Chondrocyte (in vitro differentiated cells): ENCODE data around the gene ZNF385A. TPM values are rescaled to one million over a fixed set of nuclear protein-coding genes. Genes with fewer than 3 reads are reported as not detected.
A peak's percentile ranks its signal among the peaks of the same experiment; 100 is the strongest.

Source experiments
- DNase-seq: peaks from one replicate; pipeline ENCODE4 v3.0.0; 2021; ENCODE audit warnings: mixed read lengths, low spot score
- H3K27ac Mint-ChIP-seq: one replicate; pipeline ENCODE4 v1.8.0; 2021; ENCODE audit warnings: mild to moderate bottlenecking, moderate library complexity, mixed read lengths; ENCODE audit not compliant: unreplicated experiment
- H3K27me3 Mint-ChIP-seq: 2 replicates; pipeline ENCODE4 v1.8.0; 2021; ENCODE audit warnings: low read depth, mixed read lengths
- H3K36me3 Mint-ChIP-seq: 2 replicates; pipeline ENCODE4 v1.8.0; 2021; ENCODE audit warnings: low read depth, mixed read lengths
- H3K4me1 Mint-ChIP-seq: 2 replicates; pipeline ENCODE4 v1.8.0; 2021; ENCODE audit warnings: low read depth, mild to moderate bottlenecking, mixed read lengths
- H3K4me3 Mint-ChIP-seq: one replicate; pipeline ENCODE4 v1.8.0; 2021; ENCODE audit warnings: mild to moderate bottlenecking, moderate library complexity, mixed read lengths; ENCODE audit not compliant: unreplicated experiment
- H3K9me3 Mint-ChIP-seq: 2 replicates; pipeline ENCODE4 v1.8.0; 2021; ENCODE audit warnings: low read depth, mixed read lengths
- total RNA-seq: library from RNA; stranded (reverse); gene quantifications from 3 replicates; pipeline ENCODE4 v1.2.1, GENCODE V29; 2021
- TF ChIP-seq, protein P1 (sequence below): fragments of 200-600 bp; sonication (generic); IDR thresholded peaks from 2 replicates; pipeline ENCODE4 v1.5.0; 2021; ENCODE audit warnings: antibody characterized with exemption, mild to moderate bottlenecking, moderate library complexity

Gene ZNF385A
- total RNA-seq, 1 donor from 2014 or later: 6.8 TPM

DNA sequence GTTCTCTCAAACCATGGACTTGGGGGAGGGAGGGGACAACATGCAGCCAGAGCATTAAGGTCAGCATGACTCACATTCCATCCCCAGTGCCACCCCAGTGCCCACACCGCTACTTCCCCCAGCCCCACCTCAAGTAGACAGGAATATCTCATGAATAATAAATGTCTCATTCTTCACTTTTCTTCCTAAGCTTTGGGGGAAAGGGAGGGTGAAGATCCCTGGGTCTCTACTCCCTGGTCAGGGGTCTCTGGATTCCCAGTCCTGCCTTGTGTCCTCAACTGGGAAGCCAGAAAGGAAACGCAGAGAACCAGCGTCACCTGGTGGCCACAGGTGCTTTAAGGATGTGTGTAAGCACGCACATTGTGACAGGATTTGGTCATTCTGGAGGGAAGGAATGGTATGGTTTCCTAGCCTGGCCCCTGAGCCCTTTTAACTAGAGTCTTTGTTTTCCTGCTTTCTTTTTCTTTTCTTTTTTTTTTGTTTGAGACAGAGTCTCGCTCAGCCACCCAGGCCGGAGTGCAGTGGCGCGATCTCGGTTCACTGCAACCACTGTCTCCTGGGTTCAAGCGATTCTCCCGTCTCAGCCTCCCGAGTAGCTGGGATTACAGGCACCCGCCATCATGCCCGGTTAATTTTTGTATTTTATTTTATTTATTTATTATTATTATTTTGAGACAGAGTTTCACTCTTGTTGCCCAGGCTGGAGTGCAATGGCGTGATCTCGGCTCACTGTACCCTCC lies 23.6 kb downstream of the ZNF385A start:
- no peaks in the 10 kb centered on the region for H3K27me3 Mint-ChIP-seq
- H3K27ac Mint-ChIP-seq: no peak overlapping the region
- DNase-seq: no peak
- peaks cover 4% of the 10 kb centered on the region for H3K4me1 Mint-ChIP-seq
- H3K9me3 Mint-ChIP-seq: no peaks in the 10 kb centered on the region
- TF ChIP-seq, protein P1, sequence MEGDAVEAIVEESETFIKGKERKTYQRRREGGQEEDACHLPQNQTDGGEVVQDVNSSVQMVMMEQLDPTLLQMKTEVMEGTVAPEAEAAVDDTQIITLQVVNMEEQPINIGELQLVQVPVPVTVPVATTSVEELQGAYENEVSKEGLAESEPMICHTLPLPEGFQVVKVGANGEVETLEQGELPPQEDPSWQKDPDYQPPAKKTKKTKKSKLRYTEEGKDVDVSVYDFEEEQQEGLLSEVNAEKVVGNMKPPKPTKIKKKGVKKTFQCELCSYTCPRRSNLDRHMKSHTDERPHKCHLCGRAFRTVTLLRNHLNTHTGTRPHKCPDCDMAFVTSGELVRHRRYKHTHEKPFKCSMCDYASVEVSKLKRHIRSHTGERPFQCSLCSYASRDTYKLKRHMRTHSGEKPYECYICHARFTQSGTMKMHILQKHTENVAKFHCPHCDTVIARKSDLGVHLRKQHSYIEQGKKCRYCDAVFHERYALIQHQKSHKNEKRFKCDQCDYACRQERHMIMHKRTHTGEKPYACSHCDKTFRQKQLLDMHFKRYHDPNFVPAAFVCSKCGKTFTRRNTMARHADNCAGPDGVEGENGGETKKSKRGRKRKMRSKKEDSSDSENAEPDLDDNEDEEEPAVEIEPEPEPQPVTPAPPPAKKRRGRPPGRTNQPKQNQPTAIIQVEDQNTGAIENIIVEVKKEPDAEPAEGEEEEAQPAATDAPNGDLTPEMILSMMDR: peak; percentile 94
- H3K4me3 Mint-ChIP-seq: no peak overlapping the region
- no peaks in the 10 kb centered on the region for H3K36me3 Mint-ChIP-seq

DNA sequence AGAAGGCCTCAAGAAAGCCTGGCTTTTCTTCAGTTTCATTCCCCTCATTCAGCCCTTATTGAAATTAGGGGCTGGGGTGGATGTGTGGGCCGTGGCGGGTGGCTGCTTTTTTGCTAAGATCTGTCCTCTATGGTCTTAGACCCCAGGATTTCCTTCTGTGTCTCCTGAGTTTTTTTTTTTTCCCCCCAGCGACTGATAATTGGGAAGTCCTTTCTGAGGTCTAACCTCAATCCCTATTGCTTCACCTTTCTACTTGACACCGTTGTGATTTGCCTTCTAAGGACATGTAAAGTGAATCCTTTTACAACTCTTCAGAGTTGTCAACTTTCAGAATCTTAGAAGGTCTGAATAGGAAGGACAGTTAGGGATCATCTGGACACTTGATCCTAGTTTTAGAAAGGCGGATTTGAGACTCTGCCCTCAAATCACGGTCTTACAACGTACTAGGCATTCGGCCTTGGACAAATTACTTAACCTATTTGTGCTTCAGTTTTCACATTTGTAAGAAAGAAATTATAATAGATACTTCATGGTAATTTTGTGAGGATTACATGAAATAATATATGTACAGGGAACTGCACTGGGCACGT lies 24.7 kb downstream of the ZNF385A start:
- TF ChIP-seq, protein P1: no peak
- Mint-ChIP-seq H3K4me1 (peaks cover 6% of the 10 kb centered on the region), H3K4me3 (no peak overlapping the region), H3K36me3 (no peaks in the 10 kb centered on the region), H3K27me3 (no peaks in the 10 kb centered on the region), H3K9me3 (no peaks in the 10 kb centered on the region), H3K27ac (no peak overlapping the region)
- DNase-seq: no peak

DNA sequence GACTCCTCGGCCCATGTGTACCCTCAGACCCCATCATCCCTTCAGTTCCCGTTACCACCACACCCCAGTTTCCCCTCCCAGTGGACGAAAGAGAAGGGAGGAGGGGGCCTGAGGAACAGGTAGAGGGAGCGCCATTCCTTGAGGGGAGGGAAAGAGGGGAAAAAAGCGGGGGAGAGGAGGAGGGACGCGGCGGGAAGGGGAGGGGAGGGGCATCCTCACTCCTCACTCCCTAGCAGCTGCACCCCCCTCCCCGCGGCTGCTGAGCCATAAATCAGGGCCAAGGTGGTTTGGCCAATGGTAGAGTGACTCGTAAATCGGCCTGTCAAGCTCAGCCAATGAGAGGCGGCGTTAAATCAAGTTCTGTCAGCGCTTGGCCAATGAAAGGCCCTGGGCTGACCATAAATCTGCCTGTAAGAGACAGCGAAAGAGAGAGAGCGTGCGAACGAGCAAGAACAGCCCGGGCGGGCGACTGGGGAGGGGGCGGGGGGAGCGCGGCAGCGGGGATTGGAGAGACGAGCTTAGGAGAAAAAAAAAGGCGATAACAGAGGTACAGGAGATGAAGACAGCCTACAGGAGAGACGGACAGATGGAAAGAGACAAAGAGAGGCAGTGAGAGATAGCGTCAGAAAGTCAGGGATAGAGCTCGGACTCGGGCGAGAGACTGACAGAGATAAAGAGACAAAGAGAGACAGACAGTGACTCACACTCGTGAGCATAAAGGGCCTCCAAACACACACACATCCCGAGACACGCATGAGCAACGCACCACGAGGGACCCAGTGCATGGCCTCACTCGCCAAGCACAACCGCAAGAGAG lies 25.4 kb downstream of the ZNF385A start:
- Mint-ChIP-seq H3K27me3 (no peaks in the 10 kb centered on the region), H3K4me1 (peaks cover 7% of the 10 kb centered on the region), H3K27ac (no peak overlapping the region), H3K4me3 (no peak overlapping the region), H3K9me3 (no peaks in the 10 kb centered on the region), H3K36me3 (no peaks in the 10 kb centered on the region)
- DNase-seq: peak; percentile 97
- TF ChIP-seq, protein P1: no peak

DNA sequence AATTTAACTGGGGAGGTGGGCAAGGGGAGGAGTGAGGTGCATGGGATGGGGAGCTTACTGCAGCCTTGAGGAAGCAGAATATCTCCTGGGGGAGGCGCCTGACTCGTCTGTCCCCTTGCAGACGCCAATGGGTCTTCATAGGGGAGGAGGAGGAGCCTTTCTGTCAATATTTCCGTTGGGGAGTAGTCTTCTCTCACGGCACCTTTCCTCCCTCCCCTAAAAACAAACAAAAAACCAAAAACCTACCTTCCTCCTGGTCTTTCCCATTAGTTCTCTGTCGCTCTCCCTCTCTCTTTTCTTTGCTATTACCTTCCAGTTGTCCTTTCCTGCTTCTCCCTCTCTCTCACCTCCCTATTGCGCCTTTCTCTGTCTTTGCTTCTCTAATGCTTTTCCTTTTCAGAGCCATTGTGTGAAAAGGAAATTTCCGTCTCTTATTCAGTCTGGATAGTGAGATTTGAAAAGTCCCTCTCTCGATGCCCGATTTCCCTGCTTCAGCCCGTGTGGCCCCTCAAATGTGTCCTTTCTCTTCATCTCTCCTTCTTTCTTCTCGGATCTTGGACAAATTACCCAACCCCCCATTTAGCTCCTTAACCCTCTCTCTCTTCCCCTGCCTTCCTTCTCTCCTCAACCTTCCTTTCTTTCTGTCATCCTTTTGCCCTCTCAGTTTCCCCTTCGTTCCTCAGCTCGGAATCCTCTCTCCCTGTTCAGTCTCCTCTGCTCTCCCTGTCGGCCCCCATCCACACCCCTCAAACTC lies 26.2 kb downstream of the ZNF385A start:
- Mint-ChIP-seq H3K36me3 (no peaks in the 10 kb centered on the region), H3K27me3 (no peaks in the 10 kb centered on the region), H3K4me3 (no peak overlapping the region), H3K27ac (no peak overlapping the region), H3K9me3 (no peaks in the 10 kb centered on the region), H3K4me1 (peaks cover 7% of the 10 kb centered on the region)
- TF ChIP-seq, protein P1: no peak
- no peak for DNase-seq
